A673 (cell line): Measurements from ENCODE around the gene UBXN10. TPM values are rescaled to one million over a fixed set of nuclear protein-coding genes. Genes with fewer than 3 reads are reported as not detected.

Experiments used
- BruUV-seq: library from RNA; stranded (reverse); fragments of 400-500 nt; replicated peaks from 2 replicates; lab custom pipeline; 2021; lab: Mats Ljungman, UMichigan
- CTCF ChIA-PET: fragments of 300-600 bp; sonication (Branson Sonifier 250); formaldehyde crosslinking; loops from one replicate; lab custom pipeline; 2022; ENCODE audit warnings: antibody characterized with exemption; lab: Charles Lee
- POLR2A ChIA-PET: fragments of 300-600 bp; sonication (Branson Sonifier 250); formaldehyde crosslinking; loops from one replicate; lab custom pipeline; 2022; ENCODE audit warnings: antibody characterized with exemption; ENCODE audit not compliant: low non-redundant PET; lab: Charles Lee
- DNase-seq: peaks from one replicate; pipeline ENCODE4 v3.0.0-alpha.2; 2015; ENCODE audit warnings: low spot score
- H3K27ac ChIP-seq: fragments of 200-600 bp; sonication (generic); 2 replicates; pipeline ENCODE4 v1.5.1; 2016; ENCODE audit warnings: mixed run types, low read depth, mild to moderate bottlenecking, mixed read lengths, antibody characterized with exemption, low read length; ENCODE audit not compliant: poor library complexity, severe bottlenecking
- H3K27me3 ChIP-seq: fragments of 200-600 bp; sonication (generic); replicated peaks from 2 replicates; pipeline ENCODE4 v1.6.1; 2017; ENCODE audit warnings: mixed run types, low read depth, mild to moderate bottlenecking, mixed read lengths, antibody characterized with exemption, low read length; ENCODE audit not compliant: insufficient read depth, poor library complexity
- H3K36me3 ChIP-seq: fragments of 200-600 bp; sonication (generic); 2 replicates; pipeline ENCODE4 v1.6.1; 2016; ENCODE audit warnings: mixed run types, mild to moderate bottlenecking, mixed read lengths, antibody characterized with exemption, low read length; ENCODE audit not compliant: insufficient read depth, poor library complexity, severe bottlenecking
- H3K4me1 ChIP-seq: fragments of 200-600 bp; sonication (generic); 2 replicates; pipeline ENCODE4 v1.6.1; 2017; ENCODE audit warnings: mixed run types, mild to moderate bottlenecking, mixed read lengths, antibody characterized with exemption, low read length; ENCODE audit not compliant: insufficient read depth, poor library complexity, severe bottlenecking
- H3K4me3 ChIP-seq: fragments of 200-600 bp; sonication (generic); 2 replicates; pipeline ENCODE4 v1.5.1; 2016; ENCODE audit warnings: low read depth, mixed run types, mild to moderate bottlenecking, mixed read lengths, low read length; ENCODE audit not compliant: poor library complexity, severe bottlenecking
- H3K9me3 ChIP-seq: fragments of 200-600 bp; sonication (generic); 2 replicates; pipeline ENCODE4 v1.6.1; 2016; ENCODE audit warnings: mixed run types, low read depth, mild to moderate bottlenecking, mixed read lengths, antibody characterized with exemption, low read length; ENCODE audit not compliant: poor library complexity, severe bottlenecking
- CTCF ChIP-seq: fragments of 300-800, 200-600 bp; sonication (generic); conservative IDR thresholded peaks from 2 replicates; pipeline ENCODE4 v1.5.1; 2017; ENCODE audit warnings: low read depth, mild to moderate bottlenecking, antibody characterized with exemption, low read length, moderate library complexity, mixed read lengths
- EZH2 ChIP-seq: fragments of 200-600 bp; sonication (generic); IDR thresholded peaks from 2 replicates; pipeline ENCODE4 v1.6.1; 2017; ENCODE audit warnings: borderline replicate concordance, low read depth, mild to moderate bottlenecking, mixed read lengths, antibody characterized with exemption, low read length; ENCODE audit not compliant: poor library complexity, severe bottlenecking
- intact Hi-C: fragments of 100-400 bp; cut with micrococcal nuclease; formaldehyde crosslinking; loops from one replicate; pipeline ENCODE4 v1.10.0; 2022; ENCODE audit not compliant: unreplicated experiment
- total RNA-seq: library from RNA; stranded (reverse); gene quantifications from 2 replicates; pipeline ENCODE4 v1.2.3, GENCODE V29; 2021

The UBXN10 gene
- total RNA-seq, 1 experiment from 2014 or later = not detected

- DNase-seq = no peak
- no TSS peak for BruUV-seq
- no peak overlapping the region for H3K4me3 ChIP-seq
- intact Hi-C loops = no loop called here
- no peak overlapping the region for H3K27ac ChIP-seq
- CTCF ChIA-PET = interaction anchor here (0.6 to 0.7 kb wide), 2 partner anchors 15 to 24 kb away, joined by 3 read pairs; no protein-coding TSS in a partner anchor
- TF ChIP-seq CTCF = no peak
- TF ChIP-seq EZH2 = no peak
- H3K4me1 ChIP-seq = no peaks in the 10 kb centered on the region
- POLR2A ChIA-PET = no interaction called here
- H3K9me3 ChIP-seq = no peaks in the 10 kb centered on the region
- no peaks in the 10 kb centered on the region for H3K36me3 ChIP-seq
- H3K27me3 ChIP-seq = peaks cover 60% of the 10 kb centered on the region
Observed at GRCh38 chr1:20234788-20235535, 49.1 kb downstream of the UBXN10 start.

DNA sequence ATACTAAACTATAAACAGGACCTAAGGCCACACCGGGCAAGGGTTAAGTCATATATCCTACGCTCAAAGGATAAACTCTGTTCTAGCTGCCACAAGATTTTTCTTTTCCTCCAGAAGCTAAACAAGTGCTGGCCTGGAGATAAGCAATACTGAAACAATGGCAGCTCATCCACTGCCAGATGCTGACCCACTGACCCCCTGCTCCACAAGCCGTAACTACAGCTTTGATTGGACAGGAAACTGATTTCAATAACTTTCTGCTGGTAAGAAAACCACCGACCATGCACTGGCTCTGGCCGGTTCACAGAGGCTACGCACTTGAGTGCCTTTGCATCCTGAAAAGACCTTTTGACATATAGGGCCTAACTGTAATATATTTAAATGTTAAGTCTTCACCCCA, 51.8 kb downstream of the UBXN10 start:
- no peak overlapping the region for H3K27ac ChIP-seq
- POLR2A ChIA-PET = no interaction called here
- peaks cover 74% of the 10 kb centered on the region for H3K27me3 ChIP-seq
- no TSS peak for BruUV-seq
- H3K4me3 ChIP-seq = no peak overlapping the region
- no peak for DNase-seq
- no peak for TF ChIP-seq CTCF
- no peak for TF ChIP-seq EZH2
- no peaks in the 10 kb centered on the region for H3K36me3 ChIP-seq
- CTCF ChIA-PET = no interaction called here
- no peaks in the 10 kb centered on the region for H3K9me3 ChIP-seq
- H3K4me1 ChIP-seq = no peaks in the 10 kb centered on the region
- intact Hi-C loops = no loop called here

DNA sequence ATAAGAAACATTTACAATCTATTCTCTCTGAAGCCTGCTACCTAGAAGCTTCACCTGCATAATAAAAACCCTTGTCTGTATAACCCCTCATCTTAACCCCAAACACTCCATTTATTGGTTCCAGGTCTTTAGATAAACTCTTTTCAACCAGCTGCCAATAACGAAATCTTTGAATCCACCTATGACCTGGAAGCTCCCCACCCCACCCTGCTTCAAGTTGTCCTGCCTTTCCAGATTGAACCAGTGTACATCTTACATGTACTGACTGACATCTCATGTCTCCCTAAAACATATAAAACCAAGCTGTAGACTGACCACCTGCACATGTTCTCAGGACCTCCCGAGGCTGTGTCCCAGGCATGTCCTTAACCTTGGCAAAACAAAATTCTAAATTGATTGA, 54.1 kb downstream of the UBXN10 start:
- CTCF ChIA-PET = no interaction called here

More for the DNA sequence above, 54.1 kb downstream of the UBXN10 start:
- Histone ChIP-seq H3K27me3 (peaks cover 76% of the 10 kb centered on the region), H3K9me3 (no peaks in the 10 kb centered on the region), H3K27ac (no peak overlapping the region), H3K4me3 (no peak overlapping the region), H3K4me1 (no peaks in the 10 kb centered on the region), H3K36me3 (no peaks in the 10 kb centered on the region)
- no peak for TF ChIP-seq CTCF
- no peak for TF ChIP-seq EZH2
- no TSS peak for BruUV-seq
- intact Hi-C loops = no loop called here
- DNase-seq = no peak
- POLR2A ChIA-PET = no interaction called here
